ENCODE results near the gene YEATS2. TPM values are rescaled to one million over a fixed set of nuclear protein-coding genes. Genes with fewer than 3 reads are reported as not detected.

The YEATS2 gene
- total and polyA plus RNA-seq, 2 donors (not counting 3 experiments of a cell fraction or from before 2014, with no cell fraction given): 30.2 to 59.9 TPM

- no peaks in the 10 kb centered on the region for H3K9me3 ChIP-seq (replicated peaks; ENCODE audit: control insufficient read depth, insufficient read depth, low read length)
- dilution Hi-C loops (cut with MboI; ENCODE audit: extremely low pct_ligation_motif_present, low sequenced_read_pairs) (no loop called here), intact Hi-C loops (cut with micrococcal nuclease) (no loop called here)
- H3K4me2 ChIP-seq (ENCODE audit: insufficient read depth, low read length): no peak overlapping the region
- CTCF ChIA-PET: no interaction called here
- no peaks in the 10 kb centered on the region for H4K20me1 ChIP-seq (replicated peaks; ENCODE audit: control insufficient read depth, extremely low read depth, insufficient read depth, low read length)
- POLR2A ChIA-PET: no interaction called here
- BruUV-seq (replicated peaks): no TSS peak
- H3K4me1 ChIP-seq (ENCODE audit: control insufficient read depth, extremely low read depth, insufficient read depth, low read length): no peaks in the 10 kb centered on the region
- no peaks in the 10 kb centered on the region for H3K27me3 ChIP-seq (ENCODE audit: control insufficient read depth in 2 of 2, insufficient read depth in 2 of 2, low read length in 2 of 2)
- no peak overlapping the region for H2AFZ ChIP-seq (ENCODE audit: low read depth, low read length)
- TF ChIP-seq FOS (IDR thresholded peaks at IDR 0.05; ENCODE audit: borderline replicate concordance, insufficient read depth, low read length): no peak
- TF ChIP-seq MAX (IDR thresholded peaks at IDR 0.05; ENCODE audit: insufficient read depth, insufficient read length): no peak
- TF ChIP-seq EZH2 (IDR thresholded peaks at IDR 0.05; ENCODE audit: borderline replicate concordance, low read depth, low read length, severe bottlenecking): no peak
- no peak for TF ChIP-seq POLR2A (IDR thresholded peaks at IDR 0.05; ENCODE audit: low read depth, low read length)
- TF ChIP-seq CTCF (IDR thresholded peaks at IDR 0.05; ENCODE audit: extremely low read depth in 1 of 2, insufficient read depth in 1 of 2, low read depth in 1 of 2, low read length in 2 of 2): no peak
- no peak for TF ChIP-seq GATA2 (IDR thresholded peaks at IDR 0.05; ENCODE audit: insufficient read depth, insufficient read length, low read depth, low read length)
- TF ChIP-seq MYC (IDR thresholded peaks at IDR 0.05; ENCODE audit: low read depth, low read length): no peak
- TF ChIP-seq JUN (IDR thresholded peaks at IDR 0.05; ENCODE audit: borderline replicate concordance, insufficient read depth, insufficient read length, low read depth): no peak
- no peak for TF ChIP-seq POLR2AphosphoS5 (IDR thresholded peaks at IDR 0.05; ENCODE audit: insufficient read depth, low read depth, low read length)
- no peak overlapping the region for H3K4me3 ChIP-seq (replicated peaks in 1 of 3; ENCODE audit: insufficient read depth in 1 of 3, low read depth in 1 of 3, low read length in 3 of 3)
- H3K79me2 ChIP-seq (ENCODE audit: control insufficient read depth, insufficient read depth, low read length): no peaks in the 10 kb centered on the region
- no peak overlapping the region for H3K27ac ChIP-seq (ENCODE audit: insufficient read depth, low read depth, low read length)
- DNase-seq (ENCODE audit: low read depth, low spot score): no peak
- no peaks in the 10 kb centered on the region for H3K9me1 ChIP-seq (replicated peaks; ENCODE audit: control insufficient read depth, extremely low read depth, insufficient read depth, low read length)
- FAIRE-seq: no peak
- peaks cover 33 to 58% of the 10 kb centered on the region in 2 experiments for H3K36me3 ChIP-seq (ENCODE audit: control insufficient read depth in 2 of 2, extremely low read depth in 1 of 2, insufficient read depth in 2 of 2, low read length in 2 of 2)
- no peak overlapping the region for H3K9ac ChIP-seq (replicated peaks; ENCODE audit: extremely low read depth, insufficient read depth, low read length)
Observed at GRCh38 chr3:183807881-183808280, 110.3 kb downstream of the YEATS2 start.
